ENCODE data around the gene CD180.

DNA sequence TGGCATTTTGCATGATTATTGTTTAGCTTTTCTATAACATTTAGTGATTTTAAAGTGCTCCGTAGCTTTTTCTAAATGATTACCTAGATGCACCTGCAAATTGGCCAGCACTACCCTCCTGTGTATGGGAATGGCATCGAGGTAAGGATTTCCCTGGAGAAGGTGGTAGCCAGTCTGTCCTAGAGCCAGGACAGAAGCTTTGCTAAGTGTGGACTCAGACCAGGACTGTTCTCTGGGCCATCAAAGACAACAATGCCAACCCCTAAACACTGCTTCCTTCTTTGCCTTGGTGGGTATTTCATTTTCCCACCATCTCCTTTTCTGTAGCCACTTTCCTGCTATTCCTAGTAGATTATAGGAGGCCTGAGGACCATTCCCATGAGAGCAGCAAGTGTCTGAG lies 53.0 kb downstream of the CD180 start:
- TF ChIP-seq POLR2A (IDR thresholded peaks at IDR 0.05) (no peak), POLR2AphosphoS5 (IDR thresholded peaks at IDR 0.05) (no peak)

All from breast epithelium (tissue), 3 donors.